Measurements from ENCODE around the gene NANOS3. TPM values are rescaled to one million over a fixed set of nuclear protein-coding genes. Genes with fewer than 3 reads are reported as not detected.

Gene NANOS3
- total RNA-seq, 1 donor from 2014 or later = 0.69 TPM

DNA sequence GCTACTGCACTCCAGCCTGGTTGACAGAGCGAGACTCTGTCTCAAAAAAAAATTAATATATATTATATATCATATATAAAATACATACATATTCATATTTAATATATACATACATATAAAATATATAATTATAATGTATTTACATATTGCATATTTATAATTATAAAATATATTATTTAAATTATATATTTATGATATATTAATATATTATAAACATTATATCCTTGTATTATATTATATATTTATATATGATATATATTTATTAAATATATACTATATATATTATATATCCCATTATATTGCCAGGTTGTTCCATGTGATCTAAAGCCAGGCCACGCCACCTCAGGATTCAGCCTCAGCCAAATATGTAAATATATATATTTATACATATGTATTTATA, 19.3 kb downstream of the NANOS3 start:
- Mint-ChIP-seq H3K27ac (ENCODE audit: unreplicated experiment) (no peak overlapping the region), H3K36me3 (ENCODE audit: low read depth, unreplicated experiment) (no peaks in the 10 kb centered on the region), H3K27me3 (ENCODE audit: unreplicated experiment) (no peaks in the 10 kb centered on the region), H3K4me3 (ENCODE audit: unreplicated experiment) (no peak overlapping the region), H3K9me3 (ENCODE audit: unreplicated experiment) (no peaks in the 10 kb centered on the region), H3K4me1 (ENCODE audit: unreplicated experiment) (no peaks in the 10 kb centered on the region)
- TF ChIP-seq, protein P1, sequence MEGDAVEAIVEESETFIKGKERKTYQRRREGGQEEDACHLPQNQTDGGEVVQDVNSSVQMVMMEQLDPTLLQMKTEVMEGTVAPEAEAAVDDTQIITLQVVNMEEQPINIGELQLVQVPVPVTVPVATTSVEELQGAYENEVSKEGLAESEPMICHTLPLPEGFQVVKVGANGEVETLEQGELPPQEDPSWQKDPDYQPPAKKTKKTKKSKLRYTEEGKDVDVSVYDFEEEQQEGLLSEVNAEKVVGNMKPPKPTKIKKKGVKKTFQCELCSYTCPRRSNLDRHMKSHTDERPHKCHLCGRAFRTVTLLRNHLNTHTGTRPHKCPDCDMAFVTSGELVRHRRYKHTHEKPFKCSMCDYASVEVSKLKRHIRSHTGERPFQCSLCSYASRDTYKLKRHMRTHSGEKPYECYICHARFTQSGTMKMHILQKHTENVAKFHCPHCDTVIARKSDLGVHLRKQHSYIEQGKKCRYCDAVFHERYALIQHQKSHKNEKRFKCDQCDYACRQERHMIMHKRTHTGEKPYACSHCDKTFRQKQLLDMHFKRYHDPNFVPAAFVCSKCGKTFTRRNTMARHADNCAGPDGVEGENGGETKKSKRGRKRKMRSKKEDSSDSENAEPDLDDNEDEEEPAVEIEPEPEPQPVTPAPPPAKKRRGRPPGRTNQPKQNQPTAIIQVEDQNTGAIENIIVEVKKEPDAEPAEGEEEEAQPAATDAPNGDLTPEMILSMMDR (IDR thresholded peaks at IDR 0.05; ENCODE audit: unreplicated experiment) = no peak
- no peak for DNase-seq (ENCODE audit: low spot score)

DNA sequence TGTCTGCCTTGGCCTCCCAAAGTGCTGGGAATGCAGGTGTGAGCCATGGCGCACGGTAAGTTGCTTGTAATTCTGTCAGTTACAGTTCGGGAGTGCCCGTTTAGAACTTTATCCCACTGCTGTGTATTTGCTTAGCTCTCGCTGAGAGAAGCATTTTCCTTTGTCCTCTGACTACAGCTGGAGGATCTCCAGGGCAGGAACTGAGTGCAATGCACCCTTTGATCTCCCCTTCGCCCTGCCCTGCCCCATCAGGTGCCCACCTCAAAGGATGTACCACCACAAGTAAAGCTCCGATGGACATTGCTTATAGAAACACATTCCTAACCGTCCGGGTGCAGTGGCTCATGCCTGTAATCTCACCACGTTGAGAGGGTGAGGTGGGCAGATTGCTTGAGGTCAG, 22.5 kb downstream of the NANOS3 start:
- no peak overlapping the region for H3K27ac Mint-ChIP-seq (ENCODE audit: unreplicated experiment)
- no peaks in the 10 kb centered on the region for H3K9me3 Mint-ChIP-seq (ENCODE audit: unreplicated experiment)
- DNase-seq (ENCODE audit: low spot score) = no peak
- no peak overlapping the region for H3K4me3 Mint-ChIP-seq (ENCODE audit: unreplicated experiment)
- no peaks in the 10 kb centered on the region for H3K4me1 Mint-ChIP-seq (ENCODE audit: unreplicated experiment)
- no peaks in the 10 kb centered on the region for H3K36me3 Mint-ChIP-seq (ENCODE audit: low read depth, unreplicated experiment)
- TF ChIP-seq, protein P1 (IDR thresholded peaks at IDR 0.05; ENCODE audit: unreplicated experiment) = no peak
- H3K27me3 Mint-ChIP-seq (ENCODE audit: unreplicated experiment) = no peaks in the 10 kb centered on the region

DNA sequence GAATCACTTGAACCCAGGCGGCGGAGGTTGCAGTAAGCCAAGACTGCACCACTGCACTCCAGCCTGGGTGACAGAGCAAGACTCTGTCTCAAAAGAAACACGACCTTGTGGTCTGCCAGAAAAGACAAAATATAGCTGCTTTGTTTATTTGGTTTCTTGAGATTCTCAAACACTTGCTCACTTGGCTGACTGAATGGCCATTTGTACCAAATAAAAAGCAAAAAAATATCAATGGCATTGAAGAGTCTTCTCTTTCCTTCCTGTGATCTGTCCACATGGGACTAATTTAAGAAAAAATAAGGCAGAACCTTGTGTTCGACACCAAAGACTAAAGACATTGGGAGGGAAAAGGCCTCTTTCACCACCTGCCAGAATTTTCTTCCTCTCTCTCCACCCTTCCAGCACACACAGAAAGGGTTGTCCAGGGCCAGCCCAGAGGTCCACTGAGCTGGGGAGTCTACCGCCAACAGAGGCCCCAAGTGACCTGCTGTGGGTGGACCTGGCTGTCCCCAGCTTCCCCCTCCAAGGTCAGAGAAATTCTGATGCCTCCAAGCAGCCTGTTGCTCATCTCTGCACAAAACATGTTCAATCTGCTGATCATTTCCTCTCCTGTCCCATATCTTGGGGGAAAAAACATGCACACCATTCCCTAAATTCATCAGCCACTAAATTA, 23.1 kb downstream of the NANOS3 start:
- no peaks in the 10 kb centered on the region for H3K36me3 Mint-ChIP-seq (ENCODE audit: low read depth, unreplicated experiment)
- no peak overlapping the region for H3K27ac Mint-ChIP-seq (ENCODE audit: unreplicated experiment)
- peaks cover 5% of the 10 kb centered on the region for H3K27me3 Mint-ChIP-seq (ENCODE audit: unreplicated experiment)
- no peaks in the 10 kb centered on the region for H3K4me1 Mint-ChIP-seq (ENCODE audit: unreplicated experiment)
- DNase-seq (ENCODE audit: low spot score) = no peak
- H3K9me3 Mint-ChIP-seq (ENCODE audit: unreplicated experiment) = no peaks in the 10 kb centered on the region
- TF ChIP-seq, protein P1 (IDR thresholded peaks at IDR 0.05; ENCODE audit: unreplicated experiment) = no peak
- no peak overlapping the region for H3K4me3 Mint-ChIP-seq (ENCODE audit: unreplicated experiment)

DNA sequence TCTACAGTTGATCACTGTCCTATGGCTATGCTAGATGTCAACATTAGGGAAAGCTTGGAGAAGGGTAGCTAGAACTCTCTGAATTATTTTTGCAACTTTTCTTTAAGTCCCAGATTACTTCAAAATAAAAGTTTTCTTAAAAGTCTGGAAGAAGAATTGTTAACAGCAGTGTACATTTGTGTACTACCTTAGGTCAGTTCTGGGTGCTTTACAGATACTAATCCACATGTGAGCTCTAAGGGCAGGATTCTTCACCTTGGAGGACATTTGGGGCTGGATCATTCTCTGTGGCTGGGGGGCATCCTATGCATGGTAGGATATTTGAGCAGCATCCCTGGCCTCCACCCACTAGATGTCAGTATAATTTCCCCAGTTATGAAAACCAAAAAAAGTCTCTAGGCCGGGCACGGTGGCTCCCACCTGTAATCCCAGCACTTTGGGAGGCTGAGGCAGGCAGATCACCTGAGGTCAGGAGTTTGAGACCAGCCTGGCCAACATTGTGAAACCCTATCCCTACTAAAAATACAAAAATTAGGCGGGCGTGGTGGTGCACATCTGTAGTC, 26.1 kb downstream of the NANOS3 start:
- H3K4me1 Mint-ChIP-seq (ENCODE audit: unreplicated experiment) = no peaks in the 10 kb centered on the region

More for the DNA sequence above, 26.1 kb downstream of the NANOS3 start:
- H3K4me3 Mint-ChIP-seq (ENCODE audit: unreplicated experiment) = no peak overlapping the region
- DNase-seq (ENCODE audit: low spot score) = no peak
- H3K27ac Mint-ChIP-seq (ENCODE audit: unreplicated experiment) = no peak overlapping the region
- H3K36me3 Mint-ChIP-seq (ENCODE audit: low read depth, unreplicated experiment) = no peaks in the 10 kb centered on the region
- H3K9me3 Mint-ChIP-seq (ENCODE audit: unreplicated experiment) = no peaks in the 10 kb centered on the region
- H3K27me3 Mint-ChIP-seq (ENCODE audit: unreplicated experiment) = peaks cover 8% of the 10 kb centered on the region
- TF ChIP-seq, protein P1 (IDR thresholded peaks at IDR 0.05; ENCODE audit: unreplicated experiment) = no peak

Data from endothelial cell (in vitro differentiated cells).